ENCODE measurements around the gene FLT3LG. TPM values are rescaled to one million over a fixed set of nuclear protein-coding genes. Genes with fewer than 3 reads are reported as not detected.

The FLT3LG gene
- total and polyA plus RNA-seq, 9 of the 15 experiments (the other 6 are each of a cell fraction or from before 2014, with no cell fraction given), result 0.31 to 6.4 (median 1.1) TPM

DNA sequence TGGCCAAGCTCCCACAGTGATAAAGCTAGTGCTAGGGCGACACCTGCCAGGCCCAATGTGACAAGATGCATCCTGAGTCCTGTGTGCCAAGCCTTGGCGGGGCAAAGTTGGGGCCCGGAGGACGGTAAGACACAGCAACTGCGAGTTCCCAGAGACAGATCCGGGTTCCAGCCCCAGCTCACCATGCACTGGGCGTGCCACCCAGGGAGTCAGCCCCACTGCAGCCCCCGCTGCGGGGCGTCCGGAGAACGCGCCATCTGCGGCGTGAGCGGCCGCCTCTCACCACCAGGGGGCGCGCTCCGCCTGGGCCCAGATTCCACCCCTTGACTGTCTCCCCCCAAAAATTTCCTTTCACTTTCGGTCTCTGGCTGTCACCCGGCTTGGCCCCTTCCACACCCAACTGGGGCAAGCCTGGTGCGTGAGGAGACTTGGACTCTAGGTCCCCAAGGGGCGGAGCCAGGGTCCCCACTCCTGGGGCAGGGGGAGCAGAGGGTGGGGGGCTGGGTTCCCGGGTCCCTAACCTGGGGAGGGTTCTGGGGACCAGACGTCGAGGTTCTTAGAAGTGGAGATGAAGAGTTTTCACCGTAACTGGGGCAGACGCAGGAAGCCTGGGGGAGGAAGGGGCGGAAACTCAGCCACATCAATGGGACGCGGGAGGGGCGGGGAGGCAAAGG lies at the start of gene FLT3LG (continued):
- peak; percentile 72 for TF ChIP-seq ARID4B (CRISPR knock-in tag; IDR thresholded peaks at IDR 0.05)
- TF ChIP-seq ZBTB1 (CRISPR knock-in tag; IDR thresholded peaks at IDR 0.05; ENCODE audit: borderline replicate concordance, low read depth), result no peak
- TF ChIP-seq RBM34 (IDR thresholded peaks at IDR 0.05; ENCODE audit: borderline replicate concordance, insufficient read depth, low read length), result no peak
- TF ChIP-seq ZFP36 (IDR thresholded peaks at IDR 0.05; ENCODE audit: low read depth, low read length, partially characterized antibody), result no peak
- no peak for TF ChIP-seq TCF15 (CRISPR knock-in tag; IDR thresholded peaks at IDR 0.05)
- TF ChIP-seq ZNF318 (IDR thresholded peaks at IDR 0.05; ENCODE audit: borderline replicate concordance in 1 of 2, low read depth in 1 of 2), result 0 out of 4 replicates have a peak, but pooled peaks of 1 of the 2 experiments have one; percentile 42
- TF ChIP-seq, protein P1, sequence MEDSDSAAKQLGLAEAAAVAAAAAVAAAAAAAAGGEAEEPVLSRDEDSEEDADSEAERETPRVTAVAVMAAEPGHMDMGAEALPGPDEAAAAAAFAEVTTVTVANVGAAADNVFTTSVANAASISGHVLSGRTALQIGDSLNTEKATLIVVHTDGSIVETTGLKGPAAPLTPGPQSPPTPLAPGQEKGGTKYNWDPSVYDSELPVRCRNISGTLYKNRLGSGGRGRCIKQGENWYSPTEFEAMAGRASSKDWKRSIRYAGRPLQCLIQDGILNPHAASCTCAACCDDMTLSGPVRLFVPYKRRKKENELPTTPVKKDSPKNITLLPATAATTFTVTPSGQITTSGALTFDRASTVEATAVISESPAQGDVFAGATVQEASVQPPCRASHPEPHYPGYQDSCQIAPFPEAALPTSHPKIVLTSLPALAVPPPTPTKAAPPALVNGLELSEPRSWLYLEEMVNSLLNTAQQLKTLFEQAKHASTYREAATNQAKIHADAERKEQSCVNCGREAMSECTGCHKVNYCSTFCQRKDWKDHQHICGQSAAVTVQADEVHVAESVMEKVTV (CRISPR knock-in tag; IDR thresholded peaks at IDR 0.05), result peak; percentile 42
- TF ChIP-seq FOXP1 (CRISPR knock-in tag; IDR thresholded peaks at IDR 0.05), result no peak
- peak in 1 of 2 experiments; percentile 15; a peak in 1 of 4 replicates for TF ChIP-seq MLLT1 (IDR thresholded peaks at IDR 0.05)
